Left renal cortex interstitium (tissue), 4 donors: ENCODE data around the gene ARHGAP6. TPM values are rescaled to one million over a fixed set of nuclear protein-coding genes. Genes with fewer than 3 reads are reported as not detected.

ENCODE experiments used
- DNase-seq, 4 donors: peaks; one replicate each; pipeline ENCODE4 v3.0.0-alpha.2; 2013; ENCODE audit warnings: low read depth in 4 of 4, low spot score in 2 of 4, missing footprints in 1 of 4
- polyA plus RNA-seq, 4 donors: library from polyadenylated mRNA; unstranded; fragments of 120-200 nt; gene quantifications; one replicate each; pipeline ENCODE4 v1.2.1, GENCODE V29; 2013; ENCODE audit not compliant: insufficient read length in 4 of 4

ARHGAP6 gene, protein sequence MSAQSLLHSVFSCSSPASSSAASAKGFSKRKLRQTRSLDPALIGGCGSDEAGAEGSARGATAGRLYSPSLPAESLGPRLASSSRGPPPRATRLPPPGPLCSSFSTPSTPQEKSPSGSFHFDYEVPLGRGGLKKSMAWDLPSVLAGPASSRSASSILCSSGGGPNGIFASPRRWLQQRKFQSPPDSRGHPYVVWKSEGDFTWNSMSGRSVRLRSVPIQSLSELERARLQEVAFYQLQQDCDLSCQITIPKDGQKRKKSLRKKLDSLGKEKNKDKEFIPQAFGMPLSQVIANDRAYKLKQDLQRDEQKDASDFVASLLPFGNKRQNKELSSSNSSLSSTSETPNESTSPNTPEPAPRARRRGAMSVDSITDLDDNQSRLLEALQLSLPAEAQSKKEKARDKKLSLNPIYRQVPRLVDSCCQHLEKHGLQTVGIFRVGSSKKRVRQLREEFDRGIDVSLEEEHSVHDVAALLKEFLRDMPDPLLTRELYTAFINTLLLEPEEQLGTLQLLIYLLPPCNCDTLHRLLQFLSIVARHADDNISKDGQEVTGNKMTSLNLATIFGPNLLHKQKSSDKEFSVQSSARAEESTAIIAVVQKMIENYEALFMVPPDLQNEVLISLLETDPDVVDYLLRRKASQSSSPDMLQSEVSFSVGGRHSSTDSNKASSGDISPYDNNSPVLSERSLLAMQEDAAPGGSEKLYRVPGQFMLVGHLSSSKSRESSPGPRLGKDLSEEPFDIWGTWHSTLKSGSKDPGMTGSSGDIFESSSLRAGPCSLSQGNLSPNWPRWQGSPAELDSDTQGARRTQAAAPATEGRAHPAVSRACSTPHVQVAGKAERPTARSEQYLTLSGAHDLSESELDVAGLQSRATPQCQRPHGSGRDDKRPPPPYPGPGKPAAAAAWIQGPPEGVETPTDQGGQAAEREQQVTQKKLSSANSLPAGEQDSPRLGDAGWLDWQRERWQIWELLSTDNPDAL (N-terminal part only)
- polyA plus RNA-seq, result 10 to 100 TPM; 14.4 to 15.7 (median 15.5) TPM

DNA sequence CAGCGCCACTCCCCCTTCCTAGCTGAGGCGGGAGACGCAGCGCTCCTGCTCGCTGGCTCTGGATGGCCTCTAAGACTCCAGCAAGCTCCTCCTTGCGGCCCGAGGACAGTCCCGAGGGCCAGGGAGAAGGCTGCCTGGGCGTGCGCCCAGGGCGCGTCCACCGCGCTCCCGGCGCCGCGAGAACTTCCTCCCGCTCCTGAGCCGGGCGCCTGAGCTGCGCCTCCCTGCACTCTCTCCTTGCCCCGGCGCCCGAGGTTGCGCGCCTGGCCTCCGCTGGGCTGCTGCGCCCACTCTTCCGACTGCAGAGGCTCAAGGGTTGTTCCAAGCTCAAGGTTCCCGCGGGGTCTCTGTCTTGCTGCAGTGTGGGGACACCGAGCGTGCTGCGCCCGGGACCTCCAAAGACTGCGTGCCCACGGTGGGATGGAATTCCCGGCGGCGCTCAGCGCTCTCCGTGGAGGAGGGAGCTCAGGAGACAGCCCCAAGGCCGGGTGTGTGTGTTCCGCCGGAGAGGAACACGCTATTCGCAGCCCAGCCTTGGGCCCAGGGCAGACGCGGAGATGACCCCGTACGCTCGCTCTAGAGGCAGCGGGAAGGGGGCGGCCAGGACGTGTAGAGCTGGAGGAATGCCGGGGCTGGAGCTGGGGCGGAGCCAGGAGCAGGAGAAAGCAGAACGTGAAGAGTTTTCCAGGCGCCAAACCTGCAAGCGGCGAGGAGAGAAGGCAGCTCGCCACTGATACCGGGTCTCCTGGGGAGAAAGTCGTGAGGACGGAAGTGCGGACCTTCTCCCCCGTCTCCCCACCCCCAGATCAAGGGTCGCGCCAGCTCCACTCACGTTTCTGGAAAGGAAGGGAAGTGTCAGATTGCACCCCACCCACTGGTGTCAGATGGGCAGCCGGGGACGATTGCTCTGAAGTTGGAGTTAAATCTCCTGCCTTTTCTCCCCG is at the start of gene ARHGAP6:
Gene ARHGAP6, minus strand, starts transcription at position 753 of the 944 bp plus-strand sequence. CDS start 1,092 bp downstream, outside the sequence.
- peak in 1 of 4 donors; percentile 20 for DNase-seq

DNA sequence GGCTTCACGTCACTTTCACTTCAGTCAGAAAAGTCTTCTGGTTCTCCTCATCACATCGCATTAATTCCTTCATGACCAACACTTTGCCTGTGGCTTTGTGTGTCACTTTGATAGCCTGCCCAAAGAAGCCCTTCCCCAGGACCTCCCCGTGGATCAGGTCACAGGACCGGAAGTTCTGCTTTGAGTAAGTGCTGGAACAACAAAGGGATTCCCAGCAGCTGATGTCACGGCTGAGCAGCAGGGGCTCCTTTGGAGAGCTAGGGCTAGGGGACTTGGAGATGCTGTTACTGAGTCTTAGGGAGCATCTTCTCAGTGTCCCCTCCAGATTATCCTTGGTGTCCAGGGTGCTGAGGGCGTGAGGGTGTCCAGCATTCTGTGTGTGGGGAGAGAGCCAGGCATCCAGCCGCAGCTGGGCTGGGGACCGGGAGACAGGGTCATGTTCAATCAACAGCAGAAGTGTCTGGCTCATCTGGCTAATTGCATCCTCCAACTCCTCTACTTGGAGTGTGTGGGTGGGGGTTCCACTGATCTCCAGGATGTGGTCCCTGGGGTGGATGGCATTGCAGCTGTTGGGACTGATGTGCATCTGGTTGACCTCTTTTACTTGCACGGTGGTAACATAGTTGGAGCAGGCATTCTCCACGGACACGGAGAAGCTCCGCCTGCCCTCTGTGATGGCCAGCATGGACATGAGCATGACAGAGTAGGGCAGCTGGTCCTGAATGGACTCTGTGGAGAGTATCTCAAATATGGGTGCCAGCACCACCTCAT is 39.2 kb upstream of the ARHGAP6 start:
- DNase-seq, result no peak

DNA sequence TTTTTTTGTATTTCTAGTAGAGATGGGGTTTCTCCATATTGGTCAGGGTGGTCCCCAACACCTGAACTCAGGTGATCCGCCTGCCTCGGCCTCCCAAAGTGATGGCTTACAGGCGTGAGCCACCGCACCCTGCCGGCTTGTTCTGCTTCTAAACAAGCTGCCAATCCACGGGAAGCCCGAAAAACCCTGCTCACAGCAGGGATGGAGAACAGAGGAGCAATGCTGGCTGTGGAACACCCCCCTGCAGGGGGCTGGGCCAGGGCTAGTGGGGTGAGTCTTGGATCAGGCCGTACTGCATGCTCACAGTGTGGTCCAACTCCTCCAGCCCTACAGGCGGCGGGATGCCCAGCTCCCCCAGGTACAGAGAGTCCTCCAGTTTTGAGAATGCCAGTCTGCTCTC is 38.1 kb upstream of the ARHGAP6 start:
- DNase-seq, result no peak

DNA sequence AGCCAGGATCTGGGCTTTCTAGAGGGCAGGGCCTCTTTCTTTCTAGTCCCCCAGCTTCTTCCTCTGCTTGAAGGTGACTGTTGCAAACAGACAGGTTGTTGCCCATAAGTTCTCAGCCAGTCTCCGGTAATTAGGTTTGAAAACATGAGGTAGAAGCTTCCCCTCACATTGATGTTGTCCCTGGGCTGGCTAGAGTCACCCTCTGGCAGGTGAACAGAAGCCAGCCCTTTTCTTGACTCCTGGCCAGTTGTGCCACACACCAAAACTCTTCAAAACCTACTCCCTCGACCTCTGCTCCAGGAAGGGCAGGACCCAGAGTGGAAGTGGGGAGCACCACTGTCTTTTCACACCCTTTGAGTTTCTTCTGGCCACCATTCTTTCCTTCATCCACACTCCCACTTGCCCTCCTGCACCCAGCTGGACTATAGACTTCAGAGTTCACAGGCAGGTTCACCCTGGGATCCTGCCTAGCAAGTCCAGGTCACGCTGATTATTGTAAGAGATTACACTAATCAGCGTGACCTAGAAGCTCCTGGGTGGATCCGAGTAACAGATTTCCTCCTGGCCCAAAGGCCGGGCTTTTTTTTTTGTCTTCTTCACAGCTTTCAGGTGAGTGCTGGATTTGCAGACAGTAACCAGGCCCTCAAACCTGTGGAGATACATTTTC is 37.4 kb upstream of the ARHGAP6 start:
- DNase-seq, result no peak

DNA sequence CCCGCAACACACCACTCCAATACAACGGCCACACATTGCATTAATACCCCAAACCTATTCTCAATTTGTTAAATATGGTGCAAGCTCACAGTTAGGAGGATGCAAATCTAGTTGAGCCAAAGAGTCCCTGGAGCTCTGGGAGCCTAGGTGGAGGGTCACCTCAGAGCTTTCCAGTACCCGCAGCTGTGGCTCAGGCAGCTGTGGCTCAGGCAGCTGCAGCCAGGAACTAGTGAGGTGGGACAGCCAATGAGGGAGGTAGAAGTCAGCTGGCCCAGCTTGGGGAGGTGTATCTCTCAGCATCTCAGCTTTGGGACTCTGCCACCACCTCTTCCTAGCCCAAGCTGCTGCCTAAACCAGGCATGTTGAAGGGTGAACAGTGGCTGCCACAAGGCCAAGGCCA is 36.7 kb upstream of the ARHGAP6 start:
- no peak for DNase-seq

DNA sequence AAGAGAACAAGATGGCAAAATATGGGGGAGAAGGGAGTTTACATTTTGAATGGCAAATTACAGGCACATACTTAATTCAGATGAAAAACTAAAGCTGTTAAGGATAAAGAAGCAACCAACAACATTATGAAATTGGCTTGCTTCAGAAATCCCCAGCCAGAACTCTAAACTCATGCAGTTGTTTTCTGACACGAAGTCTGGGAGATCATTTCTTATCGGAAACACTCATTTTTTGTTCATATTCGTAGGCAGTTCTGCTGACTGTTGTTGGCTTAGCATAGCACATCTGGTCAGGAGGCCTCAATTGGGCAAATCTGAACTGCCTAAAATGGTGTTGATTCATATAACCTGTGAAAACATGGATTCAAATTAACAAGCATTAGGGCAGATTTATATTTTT is 33.0 kb upstream of the ARHGAP6 start:
- no peak for DNase-seq

DNA sequence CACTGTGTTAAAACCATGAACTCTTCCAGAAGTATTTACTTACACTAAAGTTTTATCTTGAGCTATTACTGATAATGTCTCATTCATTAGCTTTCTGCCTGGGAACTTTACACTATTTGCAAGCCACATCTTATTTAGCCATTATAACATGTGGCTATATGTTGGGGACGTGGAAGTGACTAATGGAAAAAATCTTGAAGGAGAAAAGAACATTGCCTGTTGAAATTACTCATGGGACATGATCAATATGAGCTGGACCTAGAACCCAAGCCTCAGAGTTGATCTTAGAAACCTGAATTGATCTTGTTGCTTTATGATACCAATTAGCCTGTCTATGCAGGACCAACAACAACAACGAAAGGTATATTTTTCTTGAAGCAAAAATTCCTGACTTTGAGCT is 22.5 kb upstream of the ARHGAP6 start:
- DNase-seq, result no peak

DNA sequence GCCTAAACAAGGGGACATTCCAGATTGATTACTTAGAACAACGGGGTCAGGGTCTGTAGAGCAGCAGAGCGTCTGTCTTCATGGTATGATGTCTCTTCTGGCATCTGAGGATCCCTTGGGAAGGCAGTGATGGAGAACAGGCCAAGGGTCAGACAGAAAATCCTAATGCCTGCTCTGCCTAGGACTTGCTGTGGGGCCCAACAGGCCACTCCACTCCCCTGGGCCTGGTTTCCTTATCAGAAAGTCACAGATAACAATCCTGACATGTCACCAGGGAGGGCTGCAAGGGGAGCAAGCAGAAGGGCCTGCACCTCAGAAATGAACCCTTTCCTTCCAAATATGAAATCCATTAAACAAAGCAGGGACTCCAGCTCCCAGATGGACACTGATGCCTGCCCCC is 21.4 kb upstream of the ARHGAP6 start:
- DNase-seq, result no peak

DNA sequence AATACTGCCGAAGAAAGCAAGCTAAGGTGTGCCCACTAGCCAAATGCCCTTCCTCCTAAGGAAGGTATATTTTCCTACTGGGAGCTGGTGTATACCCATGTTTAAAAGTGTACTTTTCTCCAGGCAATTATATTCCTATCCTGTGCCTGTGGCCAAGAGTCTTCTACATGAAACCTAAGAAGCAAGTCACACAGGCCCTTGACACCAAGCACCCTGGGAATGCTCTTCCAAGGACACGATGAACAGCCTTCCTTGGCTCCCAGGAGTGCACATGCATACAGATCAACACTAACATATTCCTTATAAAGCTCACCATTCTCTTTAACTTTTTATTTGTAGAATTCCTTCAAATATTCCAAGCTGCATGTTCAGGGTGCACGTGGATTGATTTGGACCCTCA is 17.3 kb upstream of the ARHGAP6 start:
- no peak for DNase-seq

DNA sequence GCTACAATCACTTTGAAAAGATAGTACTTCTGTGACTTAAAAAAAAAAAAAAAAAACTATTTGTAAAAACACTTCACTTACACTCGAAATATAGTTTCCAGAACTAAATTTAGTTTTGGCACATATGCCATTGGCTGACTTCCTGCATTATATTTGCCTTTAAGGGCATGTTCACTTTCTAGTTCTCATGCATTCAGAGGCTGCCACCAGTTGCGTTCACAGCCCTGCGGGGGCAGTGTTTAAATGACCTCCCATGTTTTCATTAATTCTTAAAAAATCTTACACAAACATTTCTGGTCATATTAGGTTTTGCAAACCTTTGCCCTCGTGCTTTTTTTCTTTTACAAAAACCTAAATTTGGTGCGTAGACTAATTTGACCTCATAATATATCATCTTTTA is 12.4 kb upstream of the ARHGAP6 start:
- no peak for DNase-seq

DNA sequence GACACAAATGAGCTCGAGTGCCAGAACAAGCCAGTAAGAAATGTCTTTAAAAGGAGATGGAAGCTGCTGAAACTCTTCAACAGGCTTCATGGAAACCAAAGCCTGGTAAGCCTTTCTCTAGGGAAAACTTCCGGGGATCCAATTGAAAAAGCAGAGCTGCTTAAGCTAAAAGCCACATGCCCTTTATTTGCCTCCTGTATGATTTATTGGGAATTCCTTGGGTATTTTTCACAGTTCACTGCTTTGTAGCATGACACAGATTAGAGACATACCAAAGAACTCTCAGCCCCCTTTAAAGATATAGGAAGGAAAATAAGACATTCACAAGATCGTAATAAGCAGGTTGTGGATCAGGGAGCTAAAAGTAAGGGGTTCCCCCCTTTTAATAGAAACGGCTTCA is 6.5 kb upstream of the ARHGAP6 start:
- no peak for DNase-seq

DNA sequence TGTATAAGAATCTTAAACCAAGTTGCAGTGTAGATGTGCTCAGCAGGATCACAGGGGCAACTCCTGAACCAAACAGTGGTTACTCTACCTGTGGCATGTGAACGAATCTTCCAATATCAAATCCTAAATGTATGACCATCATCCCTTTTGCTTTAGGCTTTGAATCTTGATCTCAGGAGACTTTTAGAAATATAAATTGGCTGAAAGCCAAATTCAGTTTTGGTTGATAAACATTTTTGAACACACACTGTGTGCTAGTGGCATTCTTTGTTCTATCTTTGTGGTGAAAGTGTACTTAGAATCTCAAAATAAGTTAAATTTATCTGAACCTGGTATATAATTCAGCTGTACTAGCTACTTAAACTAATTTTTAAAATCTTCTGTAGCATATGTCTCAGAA is 4.6 kb upstream of the ARHGAP6 start:
- no peak for DNase-seq

DNA sequence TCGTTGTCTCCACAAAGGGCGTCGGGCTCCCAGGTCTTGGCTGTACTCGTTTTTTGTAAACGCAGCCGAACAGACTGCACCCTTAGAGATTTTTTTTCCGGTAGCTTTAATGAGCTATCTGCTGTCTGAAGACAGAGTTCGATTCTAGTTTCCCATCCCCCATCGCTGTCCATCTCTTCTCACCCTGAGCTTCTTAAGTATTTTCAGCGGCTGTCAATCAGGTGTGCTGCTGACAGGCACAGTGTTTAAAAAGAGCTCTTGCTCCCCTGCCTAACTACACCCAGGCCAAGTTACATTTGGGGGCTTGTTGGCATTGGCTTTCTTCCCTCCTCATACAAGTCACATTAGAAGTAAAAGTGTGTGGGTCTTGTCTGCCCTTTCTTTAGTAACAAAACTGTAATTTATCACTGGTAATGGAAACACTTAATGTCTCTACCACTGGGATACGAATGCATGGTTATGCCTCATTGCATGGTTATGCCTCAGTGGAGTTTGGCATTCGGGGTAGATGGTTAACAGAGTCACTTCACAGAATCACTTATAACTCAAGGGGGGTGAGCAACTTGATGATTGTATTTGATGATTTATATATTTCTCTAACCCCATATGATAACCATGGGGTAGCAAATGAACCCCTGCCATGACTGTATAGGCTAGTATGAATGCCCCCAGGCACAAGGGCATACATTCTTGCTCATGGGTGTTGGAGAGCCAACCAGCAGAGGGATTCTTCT is 1.4 kb upstream of the ARHGAP6 start:
- peak in 1 of 4 donors; percentile 5 for DNase-seq

DNA sequence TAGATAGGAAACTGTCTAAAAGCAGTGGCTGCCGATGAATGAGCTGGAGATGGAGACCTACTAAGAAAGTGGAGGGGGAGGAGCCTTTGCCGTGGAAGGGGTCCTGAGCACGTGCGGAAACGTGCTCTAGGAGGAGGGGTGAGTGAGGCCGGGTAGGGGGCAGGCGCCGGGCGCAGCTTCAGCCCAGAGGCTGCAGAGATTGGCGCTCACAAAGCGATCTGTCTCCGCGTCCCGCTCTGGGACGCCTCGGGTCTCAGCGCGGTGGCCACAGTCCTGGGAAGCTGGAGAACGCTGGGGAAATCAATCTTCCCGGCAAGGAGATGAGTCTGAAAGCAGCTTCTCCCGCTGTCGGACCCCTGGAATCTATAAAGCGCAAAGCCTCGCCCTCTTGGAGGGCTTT is 444 bp upstream of the ARHGAP6 start:
- peak in 1 of 4 donors; percentile 5 for DNase-seq

DNA sequence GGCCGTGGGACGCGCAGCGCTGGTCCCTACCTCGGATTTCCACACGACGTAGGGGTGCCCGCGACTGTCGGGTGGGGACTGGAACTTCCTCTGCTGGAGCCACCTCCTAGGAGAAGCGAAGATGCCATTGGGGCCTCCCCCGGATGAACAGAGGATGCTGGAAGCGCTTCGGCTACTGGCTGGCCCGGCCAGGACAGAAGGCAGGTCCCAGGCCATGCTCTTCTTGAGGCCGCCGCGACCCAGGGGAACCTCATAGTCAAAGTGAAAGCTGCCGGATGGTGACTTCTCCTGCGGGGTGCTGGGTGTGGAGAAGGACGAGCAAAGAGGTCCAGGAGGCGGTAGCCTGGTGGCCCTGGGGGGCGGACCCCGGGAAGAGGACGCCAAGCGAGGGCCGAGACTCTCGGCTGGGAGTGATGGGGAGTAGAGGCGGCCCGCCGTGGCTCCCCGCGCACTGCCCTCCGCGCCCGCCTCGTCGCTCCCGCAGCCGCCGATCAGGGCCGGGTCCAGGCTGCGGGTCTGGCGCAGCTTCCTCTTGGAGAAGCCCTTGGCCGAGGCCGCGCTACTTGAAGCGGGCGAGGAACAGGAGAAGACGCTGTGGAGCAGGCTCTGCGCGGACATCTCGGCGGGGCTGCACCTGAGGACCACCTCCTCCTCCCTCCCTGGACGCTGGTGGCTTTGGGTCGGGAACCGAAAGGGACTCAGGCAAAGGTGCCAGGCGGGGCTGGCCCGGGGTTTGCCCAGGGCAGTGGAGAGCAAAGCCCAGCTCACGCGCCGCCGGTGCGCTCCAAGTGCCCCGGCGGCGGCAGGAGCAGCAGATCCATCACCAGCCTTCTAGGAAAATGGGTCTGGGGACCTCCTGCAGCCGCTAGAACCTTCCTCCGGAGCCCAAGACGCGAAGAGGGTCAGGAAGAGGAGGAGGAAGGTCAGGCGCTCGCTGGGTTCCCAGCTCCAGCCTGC is 1.2 kb downstream of the ARHGAP6 start:
- no peak for DNase-seq

DNA sequence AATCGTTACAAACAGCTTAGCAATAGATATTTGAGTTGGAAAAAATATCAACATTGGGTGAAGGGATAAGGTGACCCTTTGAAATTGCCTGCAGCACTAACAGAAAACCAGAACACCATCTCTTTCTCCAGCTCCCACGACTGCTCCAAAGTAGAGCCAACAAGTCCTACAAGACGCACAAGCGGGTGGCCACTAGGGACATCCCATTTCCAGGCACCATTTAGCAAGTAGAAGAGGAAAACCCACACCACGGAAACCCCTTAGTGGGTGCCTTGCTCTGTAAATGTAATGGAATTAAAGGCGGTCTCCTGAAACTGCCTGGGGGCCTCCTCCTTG is 1.9 kb downstream of the ARHGAP6 start:
- peak in 1 of 4 donors; percentile 7 for DNase-seq

DNA sequence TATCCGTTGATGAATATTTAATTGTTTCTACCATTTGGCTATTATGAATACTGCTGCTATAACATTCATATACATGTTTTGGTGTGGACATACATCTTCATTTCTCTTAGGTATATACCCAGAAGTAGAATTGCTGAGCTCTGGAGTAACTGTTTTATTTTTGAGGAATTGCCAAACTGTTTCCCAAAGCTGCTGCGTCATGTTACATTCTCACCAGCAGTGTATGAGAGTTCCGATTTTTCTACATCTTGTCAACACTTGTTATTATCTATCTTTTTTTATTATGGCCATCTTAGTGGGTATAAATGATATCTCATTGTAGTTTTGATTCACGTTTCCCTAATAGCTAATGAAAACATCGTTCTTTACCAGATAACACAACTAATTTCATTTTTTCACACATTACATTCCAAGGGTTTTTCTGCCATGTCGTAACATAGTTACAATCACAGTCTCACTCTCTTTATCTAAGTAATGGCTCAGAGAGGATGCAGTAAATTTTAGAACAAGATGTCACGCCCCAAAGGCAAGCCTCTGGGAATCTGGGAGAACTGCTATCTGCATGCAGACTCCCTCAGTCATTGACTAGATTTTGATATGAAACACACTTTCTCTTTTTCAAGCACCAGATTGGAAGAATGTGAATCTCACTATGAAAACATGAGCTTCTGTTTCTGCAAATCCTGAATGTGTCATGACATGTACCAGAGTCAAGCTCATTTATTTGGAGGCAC is 10.3 kb downstream of the ARHGAP6 start:
- DNase-seq, result no peak
